ENCODE results near the gene ELOVL5.

GRCh38 chr6:53369051-53369450, 20.3 kb upstream of the ELOVL5 start:
- no peak for TF ChIP-seq GABPA (IDR thresholded peaks at IDR 0.05; ENCODE audit: low read depth)
- TF ChIP-seq CTCF (IDR thresholded peaks at IDR 0.05) = no peak
- TF ChIP-seq, protein P1, sequence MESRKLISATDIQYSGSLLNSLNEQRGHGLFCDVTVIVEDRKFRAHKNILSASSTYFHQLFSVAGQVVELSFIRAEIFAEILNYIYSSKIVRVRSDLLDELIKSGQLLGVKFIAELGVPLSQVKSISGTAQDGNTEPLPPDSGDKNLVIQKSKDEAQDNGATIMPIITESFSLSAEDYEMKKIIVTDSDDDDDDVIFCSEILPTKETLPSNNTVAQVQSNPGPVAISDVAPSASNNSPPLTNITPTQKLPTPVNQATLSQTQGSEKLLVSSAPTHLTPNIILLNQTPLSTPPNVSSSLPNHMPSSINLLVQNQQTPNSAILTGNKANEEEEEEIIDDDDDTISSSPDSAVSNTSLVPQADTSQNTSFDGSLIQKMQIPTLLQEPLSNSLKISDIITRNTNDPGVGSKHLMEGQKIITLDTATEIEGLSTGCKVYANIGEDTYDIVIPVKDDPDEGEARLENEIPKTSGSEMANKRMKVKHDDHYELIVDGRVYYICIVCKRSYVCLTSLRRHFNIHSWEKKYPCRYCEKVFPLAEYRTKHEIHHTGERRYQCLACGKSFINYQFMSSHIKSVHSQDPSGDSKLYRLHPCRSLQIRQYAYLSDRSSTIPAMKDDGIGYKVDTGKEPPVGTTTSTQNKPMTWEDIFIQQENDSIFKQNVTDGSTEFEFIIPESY (IDR thresholded peaks at IDR 0.05; ENCODE audit: borderline replicate concordance, low read depth) = no peak
- TF ChIP-seq YY1 (IDR thresholded peaks at IDR 0.05; ENCODE audit: low read depth) = no peak
- TF ChIP-seq EP300 (IDR thresholded peaks at IDR 0.05; ENCODE audit: borderline replicate concordance in 1 of 2, low read depth in 1 of 2, low read length in 1 of 2) = no peak
- no peak for TF ChIP-seq FOXM1 (IDR thresholded peaks at IDR 0.05; ENCODE audit: low read depth)
- TF ChIP-seq USF1 (IDR thresholded peaks at IDR 0.05; ENCODE audit: borderline replicate concordance, low read depth) = no peak
- no peak for TF ChIP-seq POLR2AphosphoS5 (IDR thresholded peaks at IDR 0.05; ENCODE audit: low read depth, low read length)
- no peak for TF ChIP-seq TAF1 (IDR thresholded peaks at IDR 0.05; ENCODE audit: borderline replicate concordance, low read depth, low read length)
- TF ChIP-seq GATA2 (CRISPR knock-in tag; IDR thresholded peaks at IDR 0.05) = no peak
- TF ChIP-seq NFIC (IDR thresholded peaks at IDR 0.05; ENCODE audit: borderline replicate concordance) = no peak
- TF ChIP-seq SIN3A (IDR thresholded peaks at IDR 0.05; ENCODE audit: borderline replicate concordance, low read depth, low read length) = no peak
- TF ChIP-seq USF2 (IDR thresholded peaks at IDR 0.05; ENCODE audit: borderline replicate concordance, low read depth, low read length) = no peak
- TF ChIP-seq EZH2phosphoT487 (IDR thresholded peaks at IDR 0.05; ENCODE audit: borderline replicate concordance, low read depth) = no peak

Data from SK-N-SH (cell line).